Inflammatory macrophage (primary cell): ENCODE measurements around the gene RRP15.
"Not testable (repeated sequence)": the region's sequence is repeated elsewhere in the genome, so short reads cannot be mapped to it uniquely, and the experiment has no call there.

Experiments
- DNase-seq, 2 donors: peaks; one replicate each; pipeline ENCODE4 v3.0.0-alpha.2; 2020 to 2022

RRP15 gene

GRCh38 chr1:218297461-218297860, 12.4 kb downstream of the RRP15 start:
- DNase-seq, result no peak

GRCh38 chr1:218297867-218298266, 12.8 kb downstream of the RRP15 start:
- no peak for DNase-seq

GRCh38 chr1:218298398-218298797, 13.3 kb downstream of the RRP15 start:
- DNase-seq, result no peak

- no peak for DNase-seq
Observed at GRCh38 chr1:218299416-218299815, 14.3 kb downstream of the RRP15 start.

- DNase-seq, result no peak
Observed at GRCh38 chr1:218301217-218301616, 16.1 kb downstream of the RRP15 start.

- no peak for DNase-seq
Observed at GRCh38 chr1:218302155-218302554, 17.1 kb downstream of the RRP15 start.

- DNase-seq, result no peak
Observed at GRCh38 chr1:218303176-218303879, 18.2 kb downstream of the RRP15 start.

GRCh38 chr1:218304281-218305039, 19.4 kb downstream of the RRP15 start:
- no peak for DNase-seq

- no peak for DNase-seq
Observed at GRCh38 chr1:218305472-218306064, 20.5 kb downstream of the RRP15 start.

GRCh38 chr1:218312509-218312908, 27.4 kb downstream of the RRP15 start:
- no peak for DNase-seq

GRCh38 chr1:218314316-218314715, 29.2 kb downstream of the RRP15 start:
- DNase-seq, result no peak

GRCh38 chr1:218315638-218316037, 30.5 kb downstream of the RRP15 start:
- no peak for DNase-seq

GRCh38 chr1:218317061-218317460, 32.0 kb downstream of the RRP15 start:
- no peak for DNase-seq

- not testable (repeated sequence) for DNase-seq
Observed at GRCh38 chr1:218320182-218320581, 35.1 kb downstream of the RRP15 start.

- DNase-seq, result no peak
Observed at GRCh38 chr1:218322762-218323161, 37.7 kb downstream of the RRP15 start.

GRCh38 chr1:218323568-218324225, 38.6 kb downstream of the RRP15 start:
- no peak for DNase-seq

- DNase-seq, result no peak
Observed at GRCh38 chr1:218324226-218324580, 39.1 kb downstream of the RRP15 start.

GRCh38 chr1:218328769-218329168, 43.7 kb downstream of the RRP15 start:
- DNase-seq, result no peak

- peak in 1 of 2 donors; percentile 22 for DNase-seq
Observed at GRCh38 chr1:218330043-218330623, 45.0 kb downstream of the RRP15 start.

GRCh38 chr1:218332416-218332815, 47.3 kb downstream of the RRP15 start:
- DNase-seq, result no peak

- DNase-seq, result peak in 1 of 2 donors; percentile 47
Observed at GRCh38 chr1:218336328-218336727, 51.2 kb downstream of the RRP15 start.

GRCh38 chr1:218339267-218339831, 54.3 kb downstream of the RRP15 start:
- peak; percentile 27 to 40 for DNase-seq

GRCh38 chr1:218341325-218341724, 56.2 kb downstream of the RRP15 start:
- no peak for DNase-seq
